ENCODE measurements around the gene PRICKLE1.

The PRICKLE1 gene

DNA sequence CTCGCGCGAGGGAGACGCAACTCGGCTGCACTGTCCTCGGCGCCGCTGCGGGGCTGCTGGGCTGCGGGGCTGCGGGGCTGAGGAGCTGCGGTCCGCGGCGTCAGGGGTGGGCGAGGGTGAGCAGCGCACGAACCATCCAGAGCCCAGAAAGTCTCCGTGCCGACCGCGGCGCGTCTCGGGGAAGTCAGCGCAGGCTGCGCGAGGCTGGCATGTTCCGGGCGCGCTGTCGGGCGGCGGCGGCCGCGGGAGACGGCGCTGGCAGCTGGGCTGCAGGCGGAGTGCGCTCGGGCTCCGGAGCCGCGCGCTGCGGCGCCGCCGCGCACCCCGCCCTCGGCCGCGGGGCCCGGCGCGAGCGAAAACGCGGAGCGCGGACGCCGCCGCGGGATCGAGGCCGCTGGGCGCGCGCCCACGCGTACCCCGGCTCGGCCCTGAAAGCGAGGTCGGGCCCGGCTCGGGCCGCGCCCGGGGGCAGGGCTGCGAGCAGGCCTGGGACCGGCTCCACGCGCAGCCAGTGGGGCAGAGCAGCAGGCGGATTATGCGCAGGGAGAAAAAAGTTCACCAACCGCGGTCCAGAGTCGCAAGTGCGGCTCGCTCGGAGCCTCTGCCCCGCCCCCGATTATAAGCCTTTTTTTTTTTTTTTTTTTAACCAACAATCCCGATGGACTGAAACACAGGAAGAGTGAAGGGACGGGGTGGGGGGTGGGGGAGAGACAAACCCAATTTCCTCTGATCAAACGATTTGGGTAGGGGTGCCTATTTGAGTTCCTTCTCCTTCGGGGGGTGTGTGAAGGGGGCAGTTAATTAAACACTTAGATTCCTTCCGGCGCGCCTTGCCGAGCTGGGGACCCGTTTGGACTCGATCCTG is at the start of gene PRICKLE1:
PRICKLE1 (minus strand) TSS at position 282 of the 865 bp plus-strand sequence. CDS start 117,230 bp downstream, outside the sequence.
- DNase-seq, result no peak

DNA sequence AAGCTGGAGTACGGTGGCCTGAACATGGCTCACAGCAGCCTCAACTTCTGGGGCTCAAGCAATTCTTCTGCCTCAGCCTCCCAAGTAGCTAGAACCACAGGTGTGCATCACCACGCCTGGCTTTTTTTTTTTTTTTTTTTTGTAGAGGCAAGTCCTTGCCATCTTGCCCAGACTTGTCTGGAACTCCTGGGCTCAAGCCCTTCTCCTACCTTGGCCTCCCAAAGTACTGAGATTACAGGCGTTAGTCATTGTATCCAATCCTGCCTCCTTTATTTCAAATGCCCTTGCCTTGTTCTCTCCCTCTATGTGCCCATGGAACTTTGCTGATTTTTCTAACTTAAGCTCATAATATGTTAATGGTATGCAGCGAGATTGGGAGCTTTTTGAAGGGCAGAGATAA is 49.2 kb upstream of the PRICKLE1 start:
- no peak for DNase-seq

- no peak for DNase-seq
Measured at GRCh38 chr12:42638011-42638410, 48.5 kb upstream of the PRICKLE1 start.

DNA sequence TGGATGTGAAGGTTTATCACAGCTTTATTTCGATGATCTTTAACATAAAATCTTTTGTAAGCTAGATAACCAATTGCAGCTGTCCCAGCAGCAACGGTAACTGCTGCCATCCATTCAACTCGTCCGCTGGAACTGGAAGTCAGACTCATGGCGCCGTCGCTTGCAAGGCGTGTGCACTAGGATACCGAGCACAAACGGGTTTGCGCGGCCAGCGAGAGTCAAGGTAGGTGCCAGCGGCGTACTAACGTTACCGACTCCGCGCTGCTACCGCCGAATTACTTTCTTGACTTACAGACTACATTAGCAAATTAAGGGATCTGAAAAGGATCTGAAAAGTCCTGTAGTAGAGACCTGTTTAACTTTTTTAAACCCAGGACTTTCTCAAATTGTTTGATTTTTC is 47.4 kb upstream of the PRICKLE1 start:
- no peak for DNase-seq

DNA sequence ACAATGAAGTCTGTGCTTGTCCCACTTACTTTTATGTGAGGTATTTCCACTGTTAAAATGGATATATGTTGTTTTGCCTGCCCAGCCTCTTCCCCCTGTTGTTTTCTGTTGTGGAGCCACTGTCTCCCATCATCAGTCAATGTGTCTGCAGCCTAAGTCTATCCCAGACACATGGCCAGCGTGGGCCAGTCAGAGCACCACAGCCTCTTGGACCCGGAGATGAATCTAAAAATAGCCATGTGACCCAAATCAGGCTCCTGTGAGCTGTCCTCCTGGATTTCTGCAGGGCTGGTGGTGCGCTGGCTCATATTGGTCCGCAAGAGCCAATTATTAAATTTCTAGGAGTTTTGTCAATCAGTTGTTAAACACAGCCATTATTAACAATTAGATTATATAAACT is 44.0 kb upstream of the PRICKLE1 start:
- no peak for DNase-seq

- DNase-seq, result no peak
Measured at GRCh38 chr12:42631513-42631912, 42.0 kb upstream of the PRICKLE1 start.

- no peak for DNase-seq
Measured at GRCh38 chr12:42630314-42630713, 40.8 kb upstream of the PRICKLE1 start.

DNA sequence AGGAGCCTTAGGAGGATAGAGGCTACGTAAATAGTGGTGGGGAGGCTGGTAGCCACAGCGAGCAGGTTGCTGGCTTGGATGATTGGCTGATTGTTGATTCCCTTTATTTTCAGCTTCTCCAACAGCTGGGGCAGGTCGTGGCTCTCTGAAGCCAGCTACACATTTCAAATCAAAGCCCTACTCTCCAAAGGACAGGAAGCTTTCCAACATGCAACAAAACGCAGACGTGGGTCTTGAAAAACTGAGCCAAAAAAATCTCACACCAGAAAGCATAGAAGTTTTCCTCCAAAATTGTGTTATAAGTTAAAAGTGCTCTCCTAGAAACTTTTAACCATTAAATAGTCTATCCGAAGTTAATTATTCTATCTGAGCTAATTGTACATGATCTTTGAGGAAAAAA is 37.6 kb upstream of the PRICKLE1 start:
- no peak for DNase-seq

DNA sequence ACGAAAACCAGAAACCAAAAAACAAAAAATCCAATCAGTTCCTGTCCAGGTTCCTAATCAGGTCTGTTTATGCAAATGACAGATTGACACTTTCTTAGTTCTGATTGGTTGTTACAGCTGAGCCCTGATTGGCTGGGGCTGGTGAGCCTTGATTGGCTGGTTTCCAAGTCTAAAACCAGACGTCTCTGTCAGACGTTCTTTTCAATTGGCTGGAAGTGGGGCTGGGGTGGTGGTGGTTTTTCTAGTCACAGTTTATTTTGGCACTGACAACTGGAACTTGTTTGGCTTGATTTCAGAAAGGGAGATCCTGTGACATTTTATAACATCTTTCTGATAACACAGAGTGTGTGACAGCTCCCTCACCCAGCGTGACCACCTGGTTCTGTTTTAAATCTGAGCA is 36.1 kb upstream of the PRICKLE1 start:
- no peak for DNase-seq

DNA sequence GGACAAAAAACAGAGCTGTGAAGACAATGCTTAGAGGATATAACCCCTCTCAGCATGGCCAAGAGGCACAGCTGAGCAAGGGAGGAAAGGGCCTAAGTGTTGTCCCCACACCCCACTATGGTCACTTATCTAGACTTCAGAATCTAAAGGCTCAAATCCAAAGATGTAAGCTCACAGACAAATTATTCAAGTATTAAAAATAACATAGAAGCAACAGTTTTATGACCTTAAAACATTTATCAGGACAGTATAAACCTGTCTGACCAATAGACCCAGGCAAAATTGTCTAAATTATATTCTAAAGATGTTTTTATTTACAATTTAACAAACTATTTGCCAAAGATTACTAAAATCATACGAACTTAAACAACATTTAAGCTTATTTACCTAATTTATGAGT is 28.1 kb upstream of the PRICKLE1 start:
- DNase-seq, result no peak

- no peak for DNase-seq
Measured at GRCh38 chr12:42615006-42615405, 25.5 kb upstream of the PRICKLE1 start.

GRCh38 chr12:42612231-42612613 is 22.7 kb upstream of the PRICKLE1 start:
- DNase-seq, result no peak

DNA sequence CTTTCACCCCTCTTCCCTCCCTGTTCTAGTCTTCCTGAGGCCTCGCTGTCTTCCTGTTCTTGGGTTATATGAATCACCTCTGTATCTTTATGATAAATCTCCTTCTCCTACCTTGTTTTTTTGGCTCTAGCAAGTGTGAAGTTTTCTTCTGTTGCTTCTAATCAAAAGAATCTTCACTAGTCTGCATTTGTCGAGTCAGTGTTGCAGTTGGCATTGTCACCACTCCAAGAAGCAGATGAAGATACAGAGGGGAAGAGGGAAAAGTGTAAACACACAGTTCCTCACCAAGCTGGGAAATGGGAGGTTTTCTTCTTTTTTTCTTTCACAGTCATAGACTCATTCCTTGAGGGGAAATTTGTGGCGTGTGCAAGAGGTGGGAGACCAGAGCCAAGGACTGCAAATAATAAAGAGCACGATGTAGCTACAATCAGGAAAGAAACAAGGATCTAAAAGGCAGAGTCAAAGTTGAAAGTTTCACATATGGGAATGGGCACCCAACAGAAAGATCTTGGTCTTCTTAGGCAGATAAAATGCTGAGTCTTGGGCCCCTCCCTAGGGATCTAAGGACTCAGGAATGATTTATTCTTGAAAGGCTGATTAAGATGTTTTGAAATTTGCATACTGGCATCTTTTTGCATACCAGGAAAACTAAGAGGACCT is 22.2 kb upstream of the PRICKLE1 start:
- DNase-seq, result no peak

DNA sequence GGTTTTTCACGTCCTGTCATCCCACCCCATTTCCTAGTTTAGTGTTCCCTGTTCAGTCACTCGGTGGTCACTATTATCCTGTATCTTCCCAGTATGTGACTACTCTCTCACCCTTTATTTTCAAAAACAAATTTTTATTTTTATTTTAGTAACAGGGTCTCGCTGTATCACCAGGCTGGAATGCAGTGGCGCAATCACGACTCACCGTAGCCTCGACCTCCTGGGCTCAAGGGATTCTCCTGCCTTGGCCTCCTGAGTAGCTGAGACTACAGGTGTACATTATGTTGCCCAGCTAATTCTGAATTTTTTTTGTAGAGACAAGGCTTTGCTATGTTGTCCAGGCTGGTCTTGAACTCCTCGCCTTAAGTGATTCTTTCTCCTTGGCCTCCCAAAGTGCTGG is 20.1 kb upstream of the PRICKLE1 start:
- DNase-seq, result no peak

GRCh38 chr12:42608196-42608825 is 18.8 kb upstream of the PRICKLE1 start:
- no peak for DNase-seq

DNA sequence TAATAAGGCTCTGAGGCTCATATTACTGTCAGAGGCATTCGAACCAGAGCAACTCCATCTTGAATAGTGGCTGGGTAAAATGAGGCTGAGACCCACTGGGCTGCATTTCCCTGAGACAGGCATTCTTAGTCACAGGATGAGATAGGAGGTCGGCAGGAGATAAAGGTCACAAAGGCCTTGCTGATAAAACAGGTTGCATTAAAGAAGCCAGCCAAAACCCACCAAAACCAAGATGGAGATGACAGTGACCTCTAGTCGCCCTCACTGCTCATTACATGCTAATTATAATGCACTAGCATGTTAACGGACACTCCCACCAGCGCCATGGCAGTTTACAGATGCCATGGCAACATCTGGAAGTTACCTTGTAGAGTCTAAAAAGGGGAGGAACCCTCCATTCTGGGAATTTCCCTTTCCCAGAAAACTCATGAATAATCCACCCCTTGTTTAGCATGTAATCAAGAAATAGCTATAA is 18.1 kb upstream of the PRICKLE1 start:
- no peak for DNase-seq

- DNase-seq, result no peak
Measured at GRCh38 chr12:42606471-42606870, 16.9 kb upstream of the PRICKLE1 start.

- no peak for DNase-seq
Measured at GRCh38 chr12:42605685-42606084, 16.1 kb upstream of the PRICKLE1 start.

- DNase-seq, result no peak
Measured at GRCh38 chr12:42603246-42603990, 13.9 kb upstream of the PRICKLE1 start.

GRCh38 chr12:42593874-42594273 is 4.3 kb upstream of the PRICKLE1 start:
- DNase-seq, result no peak

DNA sequence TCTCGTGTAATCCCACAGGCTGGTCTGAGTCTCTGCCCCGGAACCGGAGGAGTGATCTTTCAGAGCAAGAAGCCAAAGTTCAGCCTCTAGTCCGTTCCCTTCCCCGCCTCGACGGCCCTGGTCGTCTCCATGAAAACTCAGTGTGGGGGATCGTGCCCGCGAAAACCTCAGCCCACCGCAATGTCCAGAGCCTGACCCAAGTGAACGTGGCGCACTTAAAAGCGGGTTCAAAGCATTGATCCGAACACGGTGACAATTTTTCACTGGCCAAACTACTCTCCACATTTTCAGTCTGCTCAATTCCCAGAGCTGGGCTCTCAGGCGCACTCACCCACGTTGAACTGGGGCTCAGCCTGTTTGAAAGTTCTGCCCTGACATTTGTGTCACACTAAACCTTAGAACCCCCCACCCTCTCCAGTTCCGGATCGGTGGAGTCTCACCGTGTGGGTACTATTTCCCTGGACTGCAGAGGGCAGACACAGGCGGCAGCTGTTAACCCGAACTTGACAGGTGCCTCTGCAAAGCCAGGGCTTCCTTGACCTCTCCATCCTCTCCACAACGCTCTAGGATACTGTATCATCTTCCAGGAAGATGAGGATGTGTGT is 886 bp upstream of the PRICKLE1 start:
- no peak for DNase-seq
